ENCODE measurements around the gene DCTN1.

DCTN1 gene

DNA sequence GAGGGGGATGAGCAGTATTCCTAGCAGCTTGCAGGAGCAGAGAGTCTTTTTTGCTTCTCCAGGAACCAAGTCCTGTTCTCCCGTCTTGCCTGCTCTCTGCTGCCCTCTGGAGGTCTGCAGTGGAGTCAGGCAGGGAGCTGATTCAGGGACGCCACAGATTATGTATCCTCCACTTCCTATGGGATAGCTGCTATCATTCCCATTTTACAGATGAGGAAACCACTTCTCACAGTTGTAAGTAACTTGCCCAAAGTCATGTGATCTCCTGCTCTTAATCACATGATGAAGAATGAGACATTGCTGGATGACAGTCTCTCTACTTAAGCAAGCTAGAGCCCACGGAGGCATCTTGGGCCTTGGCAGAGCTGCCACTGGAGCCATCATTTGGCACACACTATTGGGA, 45.2 kb downstream of the DCTN1 start:
- DNase-seq (ENCODE audit: extremely low read depth, insufficient read length): no peak

DNA sequence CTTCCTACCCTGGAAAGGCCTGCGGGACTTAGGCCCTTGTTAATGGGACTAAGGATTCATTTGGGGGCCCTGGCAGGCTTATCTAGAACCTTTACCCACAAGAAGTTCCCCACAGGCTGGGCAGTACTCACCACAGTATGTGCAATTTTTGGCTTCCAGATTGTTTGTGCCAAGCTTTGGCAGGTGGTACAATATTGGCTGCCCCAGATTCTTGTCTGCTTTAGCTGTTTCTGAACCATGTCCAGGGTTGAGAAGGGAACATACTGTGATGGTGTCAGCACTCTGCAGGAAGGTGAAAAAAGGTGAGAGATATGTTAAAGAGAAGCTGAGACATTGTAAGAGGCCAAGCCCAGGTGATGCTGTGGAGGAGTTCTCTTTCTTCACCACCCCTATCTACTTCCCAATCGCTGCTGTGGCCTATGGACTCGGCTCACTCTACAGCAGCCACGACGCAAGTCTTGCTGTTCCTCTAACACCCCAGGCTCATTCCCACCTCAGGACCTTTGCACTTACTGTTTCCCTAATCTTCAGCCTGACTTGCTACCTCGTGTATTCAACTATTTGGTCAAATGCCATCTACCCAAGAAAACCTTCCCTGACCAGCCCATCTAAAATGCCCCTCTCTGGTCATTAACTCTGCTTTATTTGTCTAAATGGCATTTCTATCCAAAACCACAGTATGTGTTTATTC, 46.1 kb downstream of the DCTN1 start:
- Histone ChIP-seq H3K4me3 (replicated peaks; ENCODE audit: low read depth, low read length) (no peak overlapping the region), H3K27me3 (replicated peaks; ENCODE audit: control insufficient read depth, insufficient read depth, low read length) (no peaks in the 10 kb centered on the region), H3K36me3 (ENCODE audit: control insufficient read depth, insufficient read depth, low read length) (no peaks in the 10 kb centered on the region)
- DNase-seq (ENCODE audit: extremely low read depth, insufficient read length): no peak
- TF ChIP-seq, protein P1, sequence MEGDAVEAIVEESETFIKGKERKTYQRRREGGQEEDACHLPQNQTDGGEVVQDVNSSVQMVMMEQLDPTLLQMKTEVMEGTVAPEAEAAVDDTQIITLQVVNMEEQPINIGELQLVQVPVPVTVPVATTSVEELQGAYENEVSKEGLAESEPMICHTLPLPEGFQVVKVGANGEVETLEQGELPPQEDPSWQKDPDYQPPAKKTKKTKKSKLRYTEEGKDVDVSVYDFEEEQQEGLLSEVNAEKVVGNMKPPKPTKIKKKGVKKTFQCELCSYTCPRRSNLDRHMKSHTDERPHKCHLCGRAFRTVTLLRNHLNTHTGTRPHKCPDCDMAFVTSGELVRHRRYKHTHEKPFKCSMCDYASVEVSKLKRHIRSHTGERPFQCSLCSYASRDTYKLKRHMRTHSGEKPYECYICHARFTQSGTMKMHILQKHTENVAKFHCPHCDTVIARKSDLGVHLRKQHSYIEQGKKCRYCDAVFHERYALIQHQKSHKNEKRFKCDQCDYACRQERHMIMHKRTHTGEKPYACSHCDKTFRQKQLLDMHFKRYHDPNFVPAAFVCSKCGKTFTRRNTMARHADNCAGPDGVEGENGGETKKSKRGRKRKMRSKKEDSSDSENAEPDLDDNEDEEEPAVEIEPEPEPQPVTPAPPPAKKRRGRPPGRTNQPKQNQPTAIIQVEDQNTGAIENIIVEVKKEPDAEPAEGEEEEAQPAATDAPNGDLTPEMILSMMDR (IDR thresholded peaks at IDR 0.05; ENCODE audit: insufficient read depth, low read length, poor library complexity, severe bottlenecking): no peak

More for the DNA sequence above, 45.2 kb downstream of the DCTN1 start:
- Histone ChIP-seq H3K36me3 (ENCODE audit: control insufficient read depth, insufficient read depth, low read length) (no peaks in the 10 kb centered on the region), H3K27me3 (replicated peaks; ENCODE audit: control insufficient read depth, insufficient read depth, low read length) (no peaks in the 10 kb centered on the region), H3K4me3 (replicated peaks; ENCODE audit: low read depth, low read length) (no peak overlapping the region)
- TF ChIP-seq, protein P1 (IDR thresholded peaks at IDR 0.05; ENCODE audit: insufficient read depth, low read length, poor library complexity, severe bottlenecking): peak; percentile 96

DNA sequence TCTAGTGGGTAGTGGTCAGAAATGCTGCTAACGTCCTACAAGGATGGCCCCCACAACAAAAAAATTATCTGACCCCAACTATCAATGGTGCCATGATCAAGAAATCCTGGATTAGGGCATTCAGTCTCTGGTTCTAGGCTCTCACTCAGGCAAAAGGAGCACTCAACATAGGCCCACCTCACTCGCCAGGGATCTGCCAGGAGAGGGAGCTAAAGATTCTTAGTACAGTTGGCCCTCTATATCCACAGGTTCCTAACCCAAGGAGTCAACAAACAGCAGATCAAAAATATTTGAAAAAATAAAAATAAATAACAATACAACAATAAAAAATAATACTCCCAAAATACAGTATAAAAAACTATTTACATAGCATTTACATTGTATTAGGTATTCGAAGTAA, 46.9 kb downstream of the DCTN1 start:
- TF ChIP-seq, protein P1 (IDR thresholded peaks at IDR 0.05; ENCODE audit: insufficient read depth, low read length, poor library complexity, severe bottlenecking): peak; percentile 43
- Histone ChIP-seq H3K36me3 (ENCODE audit: control insufficient read depth, insufficient read depth, low read length) (no peaks in the 10 kb centered on the region), H3K27me3 (replicated peaks; ENCODE audit: control insufficient read depth, insufficient read depth, low read length) (no peaks in the 10 kb centered on the region), H3K4me3 (replicated peaks; ENCODE audit: low read depth, low read length) (no peak overlapping the region)
- DNase-seq (ENCODE audit: extremely low read depth, insufficient read length): no peak

DNA sequence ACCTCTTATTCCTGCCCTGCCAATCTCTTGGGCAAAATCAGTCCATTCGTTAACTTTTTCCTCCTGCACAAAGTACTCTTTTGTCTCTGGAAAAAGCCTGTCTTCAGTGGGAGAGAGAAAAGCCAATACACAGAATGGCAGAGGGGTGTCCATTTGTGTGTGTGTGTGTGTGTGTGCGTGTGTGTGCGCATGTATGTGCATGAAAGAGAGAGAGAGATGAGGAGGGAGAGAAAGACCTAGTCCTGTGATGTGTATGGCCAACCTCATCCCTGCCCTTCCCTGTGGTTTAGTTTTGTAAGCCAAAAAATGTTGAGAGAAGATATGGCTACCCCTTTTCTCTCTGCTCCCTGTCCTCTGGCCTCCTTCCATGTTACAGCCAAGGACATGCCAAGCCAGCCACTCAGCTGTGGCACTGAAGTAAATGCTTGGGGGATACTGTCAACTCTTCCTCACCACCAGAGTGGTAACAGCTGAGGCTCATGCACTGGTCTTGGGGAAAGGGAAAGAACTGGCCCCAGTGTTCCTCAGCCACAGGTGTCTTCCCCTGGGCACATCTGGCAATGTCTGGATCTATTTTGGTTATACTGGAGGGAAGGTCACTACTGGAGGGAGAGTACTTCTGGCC, 47.4 kb downstream of the DCTN1 start:
- Histone ChIP-seq H3K4me3 (replicated peaks; ENCODE audit: low read depth, low read length) (no peak overlapping the region), H3K36me3 (ENCODE audit: control insufficient read depth, insufficient read depth, low read length) (no peaks in the 10 kb centered on the region), H3K27me3 (replicated peaks; ENCODE audit: control insufficient read depth, insufficient read depth, low read length) (no peaks in the 10 kb centered on the region)
- TF ChIP-seq, protein P1 (IDR thresholded peaks at IDR 0.05; ENCODE audit: insufficient read depth, low read length, poor library complexity, severe bottlenecking): no peak
- no peak for DNase-seq (ENCODE audit: extremely low read depth, insufficient read length)

DNA sequence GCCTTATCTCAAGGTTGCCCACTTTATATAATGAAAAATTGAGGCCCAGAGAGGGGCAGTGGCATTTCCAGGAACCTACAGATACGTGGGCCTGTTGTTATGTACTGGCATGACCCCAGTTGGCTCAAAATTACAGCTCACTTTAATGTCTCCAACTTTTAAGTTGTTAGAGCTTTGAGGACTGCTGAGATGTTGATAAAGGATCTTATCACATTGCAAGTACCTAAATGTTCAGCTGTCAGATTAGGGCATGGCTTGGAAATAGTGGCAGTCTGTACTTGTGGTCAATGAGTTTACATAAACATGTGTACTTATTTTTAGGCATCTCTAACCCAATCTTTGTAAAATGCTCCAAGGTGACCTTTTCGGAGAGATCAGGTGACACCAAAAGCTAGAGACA, 51.5 kb downstream of the DCTN1 start:
- DNase-seq (ENCODE audit: extremely low read depth, insufficient read length): no peak

More for the DNA sequence above, 51.5 kb downstream of the DCTN1 start:
- Histone ChIP-seq H3K36me3 (ENCODE audit: control insufficient read depth, insufficient read depth, low read length) (no peaks in the 10 kb centered on the region), H3K27me3 (replicated peaks; ENCODE audit: control insufficient read depth, insufficient read depth, low read length) (no peaks in the 10 kb centered on the region), H3K4me3 (replicated peaks; ENCODE audit: low read depth, low read length) (no peak overlapping the region)
- TF ChIP-seq, protein P1 (IDR thresholded peaks at IDR 0.05; ENCODE audit: insufficient read depth, low read length, poor library complexity, severe bottlenecking): no peak

Data from GM06990 (cell line).